Neutrophil (primary cell): ENCODE data around the gene TASOR2.

ENCODE experiments used
- H3K27ac ChIP-seq: fragments of 200-600 bp; sonication (generic); 2 replicates; pipeline ENCODE4 v1.5.1; 2016; ENCODE audit warnings: mild to moderate bottlenecking, moderate library complexity
- H3K27me3 ChIP-seq: fragments of 200-600 bp; sonication (generic); 2 replicates; pipeline ENCODE4 v1.6.0; 2016; ENCODE audit warnings: mild to moderate bottlenecking
- H3K36me3 ChIP-seq: fragments of 200-600 bp; sonication (generic); 2 replicates; pipeline ENCODE4 v1.5.1; 2017
- H3K4me1 ChIP-seq, 2 experiments: fragments of 200-600 bp in 1 of 2; sonication (generic) in 1 of 2; 1 replicate in 1 of 2; 2 replicates in 1 of 2; pipeline versions ENCODE4 v1.5.1 to v1.6.1; 2013 to 2016; ENCODE audit warnings: low read depth in 1 of 2, low read length in 1 of 2, mild to moderate bottlenecking in 1 of 2, moderate library complexity in 1 of 2; ENCODE audit not compliant: control insufficient read depth in 1 of 2, insufficient read depth in 1 of 2
- H3K4me3 ChIP-seq, 2 experiments: fragments of 200-600 bp in 1 of 2; sonication (generic) in 1 of 2; 1 replicate in 1 of 2; 2 replicates in 1 of 2; pipeline ENCODE4 v1.5.1; 2013 to 2016; ENCODE audit warnings: low read depth in 1 of 2, low read length in 1 of 2, mild to moderate bottlenecking in 1 of 2, moderate library complexity in 1 of 2
- H3K9me3 ChIP-seq: fragments of 200-600 bp; sonication (generic); 2 replicates; pipeline ENCODE4 v1.5.1; 2016
- TF ChIP-seq, protein P1 (sequence below): fragments of 200-600 bp; sonication (generic); IDR thresholded peaks from 2 replicates; pipeline ENCODE4 v1.5.1; 2016; ENCODE audit warnings: antibody characterized with exemption

TASOR2 gene

DNA sequence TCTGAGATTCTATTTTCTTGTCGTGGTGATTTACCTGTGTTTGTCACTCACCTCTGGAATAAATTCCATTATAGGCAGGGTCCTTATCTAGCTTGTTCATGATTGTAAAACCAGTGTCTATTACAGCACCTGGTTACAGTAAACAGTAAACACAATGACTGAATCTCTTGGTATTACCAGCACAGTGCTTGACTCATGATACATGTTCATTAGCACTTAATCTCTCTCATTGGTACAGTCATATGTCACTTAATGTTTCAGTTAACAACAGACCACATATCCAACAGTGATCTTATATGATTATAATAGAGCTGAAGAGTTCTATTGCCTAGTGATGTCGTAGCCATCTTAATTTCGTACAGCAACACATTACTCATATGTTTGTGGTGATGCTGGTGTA is 1.6 kb upstream of the TASOR2 start:
- Histone ChIP-seq H3K4me3 (no peak overlapping the region), H3K9me3 (no peaks in the 10 kb centered on the region), H3K27me3 (no peaks in the 10 kb centered on the region), H3K36me3 (no peaks in the 10 kb centered on the region), H3K27ac (no peak overlapping the region), H3K4me1 (peaks cover 23 to 35% of the 10 kb centered on the region in 2 experiments)
- TF ChIP-seq, protein P1, sequence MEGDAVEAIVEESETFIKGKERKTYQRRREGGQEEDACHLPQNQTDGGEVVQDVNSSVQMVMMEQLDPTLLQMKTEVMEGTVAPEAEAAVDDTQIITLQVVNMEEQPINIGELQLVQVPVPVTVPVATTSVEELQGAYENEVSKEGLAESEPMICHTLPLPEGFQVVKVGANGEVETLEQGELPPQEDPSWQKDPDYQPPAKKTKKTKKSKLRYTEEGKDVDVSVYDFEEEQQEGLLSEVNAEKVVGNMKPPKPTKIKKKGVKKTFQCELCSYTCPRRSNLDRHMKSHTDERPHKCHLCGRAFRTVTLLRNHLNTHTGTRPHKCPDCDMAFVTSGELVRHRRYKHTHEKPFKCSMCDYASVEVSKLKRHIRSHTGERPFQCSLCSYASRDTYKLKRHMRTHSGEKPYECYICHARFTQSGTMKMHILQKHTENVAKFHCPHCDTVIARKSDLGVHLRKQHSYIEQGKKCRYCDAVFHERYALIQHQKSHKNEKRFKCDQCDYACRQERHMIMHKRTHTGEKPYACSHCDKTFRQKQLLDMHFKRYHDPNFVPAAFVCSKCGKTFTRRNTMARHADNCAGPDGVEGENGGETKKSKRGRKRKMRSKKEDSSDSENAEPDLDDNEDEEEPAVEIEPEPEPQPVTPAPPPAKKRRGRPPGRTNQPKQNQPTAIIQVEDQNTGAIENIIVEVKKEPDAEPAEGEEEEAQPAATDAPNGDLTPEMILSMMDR, result no peak

DNA sequence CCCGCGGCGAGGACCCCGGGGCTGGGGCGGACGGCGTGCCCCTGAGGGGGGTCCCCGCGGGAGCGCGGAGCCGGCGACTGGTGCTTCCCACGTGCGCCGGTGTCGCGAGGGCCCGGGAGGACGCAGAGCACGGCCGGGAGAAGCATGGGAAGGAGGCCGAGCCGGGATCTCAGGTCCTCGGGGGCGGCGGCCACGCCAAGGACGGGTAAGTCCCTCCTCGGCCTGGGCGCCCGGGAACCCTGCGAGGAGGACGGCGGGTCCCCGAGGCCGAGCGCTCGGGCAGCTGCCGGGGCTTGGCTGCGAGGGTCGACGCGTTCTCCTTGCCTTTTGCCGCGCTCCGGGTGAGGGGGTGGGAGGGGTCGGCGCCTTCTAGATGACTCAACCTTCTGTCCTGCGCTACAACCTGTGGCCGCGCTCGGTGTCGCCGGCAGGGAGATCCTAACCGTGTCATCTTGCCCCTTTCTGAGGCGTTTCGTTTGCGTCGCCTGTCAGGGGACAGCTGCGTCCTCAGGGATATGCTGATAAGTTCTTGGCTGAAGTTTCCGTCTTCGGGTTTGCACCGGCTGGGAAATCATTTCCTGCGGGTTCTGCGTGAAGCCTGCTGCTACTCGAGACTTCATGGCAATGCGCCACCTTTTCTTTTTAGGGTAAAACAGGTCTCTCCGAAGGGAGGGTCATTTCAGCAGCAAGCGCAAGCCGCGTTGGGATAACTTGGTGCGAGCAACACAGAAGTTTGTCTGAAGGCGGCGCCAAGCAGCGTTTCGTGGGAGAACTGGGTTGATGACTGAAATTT is 529 bp downstream of the TASOR2 start:
- H3K27ac ChIP-seq, result peak overlapping the region; percentile 94

DNA sequence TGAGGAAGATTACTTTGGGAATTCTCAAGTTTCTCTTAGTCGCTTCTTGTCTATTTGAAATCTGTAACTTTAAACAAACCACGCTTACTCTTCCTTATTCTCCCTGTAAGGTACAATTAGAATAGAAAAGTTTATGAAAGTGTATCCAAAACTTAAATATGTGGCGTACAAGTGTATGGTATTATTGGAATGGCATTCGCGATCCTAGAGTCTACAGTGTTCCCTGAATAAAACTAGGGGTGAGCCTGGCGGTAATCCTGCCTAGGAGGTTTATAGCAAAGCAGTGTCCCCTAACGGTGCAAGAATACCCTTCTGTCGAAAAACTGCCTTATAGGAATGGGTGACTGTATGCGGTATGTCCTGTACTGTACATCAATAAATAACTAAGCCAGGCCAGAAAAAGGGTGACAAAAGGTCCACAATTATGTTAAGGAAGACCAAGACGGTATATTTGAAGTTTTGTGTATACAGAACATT is 1.2 kb downstream of the TASOR2 start:
- TF ChIP-seq, protein P1, result no peak
- H3K36me3 ChIP-seq, result no peaks in the 10 kb centered on the region
- no peaks in the 10 kb centered on the region for H3K27me3 ChIP-seq
- H3K4me1 ChIP-seq, result peaks cover 19 to 23% of the 10 kb centered on the region in 2 experiments
- peak overlapping the region; percentile 89 to 94 for H3K4me3 ChIP-seq
- no peaks in the 10 kb centered on the region for H3K9me3 ChIP-seq
- peak overlapping the region; percentile 94 for H3K27ac ChIP-seq

More for the DNA sequence above, 529 bp downstream of the TASOR2 start:
- TF ChIP-seq, protein P1, result peak; percentile 17
- no peaks in the 10 kb centered on the region for H3K9me3 ChIP-seq
- H3K4me3 ChIP-seq, result peak overlapping the region; percentile 89 to 94
- H3K36me3 ChIP-seq, result no peaks in the 10 kb centered on the region
- H3K4me1 ChIP-seq, result peaks cover 19 to 23% of the 10 kb centered on the region in 2 experiments
- no peaks in the 10 kb centered on the region for H3K27me3 ChIP-seq

DNA sequence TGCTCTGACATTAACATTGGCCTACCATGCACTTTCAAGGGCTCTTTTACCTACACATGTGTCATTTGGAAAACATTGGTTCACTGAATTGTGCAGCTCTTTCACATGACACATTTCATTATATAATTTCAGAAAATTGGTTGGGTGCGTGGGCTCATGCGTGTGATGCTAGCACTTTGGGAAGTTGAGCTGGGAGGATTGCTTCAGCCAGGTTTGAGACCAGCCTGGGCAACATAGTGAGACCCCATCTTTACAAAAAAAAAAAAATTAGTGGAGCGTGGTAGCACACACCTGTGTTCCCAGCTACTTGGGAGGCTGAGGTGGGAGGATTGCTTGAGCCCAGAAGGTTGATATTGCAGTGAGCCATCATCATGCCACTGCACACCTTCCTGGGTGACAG is 3.9 kb downstream of the TASOR2 start:
- TF ChIP-seq, protein P1, result no peak
- H3K36me3 ChIP-seq, result no peaks in the 10 kb centered on the region
- H3K9me3 ChIP-seq, result no peaks in the 10 kb centered on the region
- H3K27me3 ChIP-seq, result no peaks in the 10 kb centered on the region
- H3K27ac ChIP-seq, result no peak overlapping the region
- H3K4me3 ChIP-seq, result no peak overlapping the region
- peaks cover 36 to 37% of the 10 kb centered on the region in 2 experiments for H3K4me1 ChIP-seq

DNA sequence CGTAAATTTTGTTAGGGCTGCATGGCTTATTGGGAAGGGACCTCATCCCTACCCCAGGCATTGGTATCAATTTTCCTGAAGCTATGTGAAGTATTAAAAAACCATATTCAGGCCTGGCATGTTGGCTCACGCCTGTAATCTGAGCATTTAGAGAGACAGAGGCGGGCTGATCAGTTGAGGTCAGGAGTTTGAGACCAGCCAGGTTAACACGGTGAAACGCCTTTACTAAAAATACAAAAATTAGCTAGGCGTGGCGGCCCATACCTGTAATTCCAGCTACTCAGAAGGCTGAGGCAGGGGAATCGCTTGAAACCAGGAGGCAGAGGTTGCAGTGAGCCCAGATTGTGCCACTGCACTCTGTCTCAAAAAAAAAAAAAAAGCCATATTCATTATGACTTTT is 7.1 kb downstream of the TASOR2 start:
- no peak overlapping the region for H3K27ac ChIP-seq
- no peaks in the 10 kb centered on the region for H3K9me3 ChIP-seq
- peaks cover 27 to 36% of the 10 kb centered on the region in 2 experiments for H3K4me1 ChIP-seq
- TF ChIP-seq, protein P1, result no peak
- H3K4me3 ChIP-seq, result no peak overlapping the region
- H3K27me3 ChIP-seq, result no peaks in the 10 kb centered on the region
- H3K36me3 ChIP-seq, result no peaks in the 10 kb centered on the region
